AG04450 (cell line): ENCODE results near the gene SLC1A3. TPM values are rescaled to one million over a fixed set of nuclear protein-coding genes. Genes with fewer than 3 reads are reported as not detected.

Source experiments
- CTCF ChIA-PET: fragments of 300-600, 350-600 bp; formaldehyde crosslinking; extraction: SDS; loops from one replicate; lab custom pipeline; 2022; ENCODE audit warnings: antibody characterized with exemption, inconsistent platforms; lab: Charles Lee
- POLR2A ChIA-PET: fragments of 350-600 bp; formaldehyde crosslinking; extraction: SDS; loops from one replicate; lab custom pipeline; 2021; ENCODE audit warnings: antibody characterized with exemption, inconsistent platforms; lab: Yijun Ruan, JAX
- DNase-seq: peaks from one replicate; pipeline ENCODE4 v3.0.0-alpha.2; 2011; ENCODE audit warnings: low read depth, low spot score
- H3K27ac ChIP-seq: one replicate; pipeline ENCODE4 v1.5.1; 2012; ENCODE audit warnings: low read depth, low read length, control low read depth
- H3K27me3 ChIP-seq: one replicate; pipeline ENCODE4 v1.6.0; 2012; ENCODE audit warnings: low read length; ENCODE audit not compliant: control insufficient read depth, insufficient read depth
- H3K4me3 ChIP-seq: 2 replicates; pipeline ENCODE4 v1.5.1; 2011; ENCODE audit warnings: mild to moderate bottlenecking, low read depth, low read length, control low read depth
- H3K9me3 ChIP-seq: 2 replicates; pipeline ENCODE4 v1.5.1; 2012; ENCODE audit warnings: low read length; ENCODE audit not compliant: control insufficient read depth, insufficient read depth
- CTCF ChIP-seq: IDR thresholded peaks from 2 replicates; pipeline ENCODE4 v1.5.1; 2011; ENCODE audit warnings: low read depth, low read length, control low read depth, inconsistent platforms
- polyA plus RNA-seq: library from polyadenylated mRNA; depleted of rRNA; stranded (reverse); fragments of >200 nt; gene quantifications from 2 replicates; pipeline ENCODE4 v1.2.3, GENCODE V29; 2011

SLC1A3 gene
- polyA plus RNA-seq, 1 experiment: 2.2 TPM

- POLR2A ChIA-PET: no interaction called here
- no peak for TF ChIP-seq CTCF
Measured at GRCh38 chr5:36698031-36698430, 91.6 kb downstream of the SLC1A3 start.

GRCh38 chr5:36701085-36701698, 94.8 kb downstream of the SLC1A3 start:
- DNase-seq: no peak
- Histone ChIP-seq H3K27me3 (peaks cover 14% of the 10 kb centered on the region), H3K4me3 (no peak overlapping the region), H3K9me3 (no peaks in the 10 kb centered on the region), H3K27ac (no peak overlapping the region)
- POLR2A ChIA-PET: no interaction called here
- CTCF ChIA-PET: interaction anchor here (0.8 to 3.5 kb wide), 5 partner anchors 10 to 622 kb away, joined by 3 to 32 read pairs (median 4); no protein-coding TSS in a partner anchor
- no peak for TF ChIP-seq CTCF

More at GRCh38 chr5:36698031-36698430, 91.6 kb downstream of the SLC1A3 start:
- DNase-seq: no peak
- Histone ChIP-seq H3K9me3 (no peaks in the 10 kb centered on the region), H3K27ac (no peak overlapping the region), H3K27me3 (peaks cover 14% of the 10 kb centered on the region), H3K4me3 (no peak overlapping the region)
- CTCF ChIA-PET: interaction anchor here (1.0 kb wide), 1 partner anchor 160 kb away, joined by 3 read pairs; no protein-coding TSS in a partner anchor

GRCh38 chr5:36703245-36703860, 96.9 kb downstream of the SLC1A3 start:
- Histone ChIP-seq H3K4me3 (no peak overlapping the region), H3K9me3 (no peaks in the 10 kb centered on the region), H3K27me3 (peaks cover 18% of the 10 kb centered on the region), H3K27ac (no peak overlapping the region)
- no peak for TF ChIP-seq CTCF
- CTCF ChIA-PET: interaction anchor here (0.9 to 1.4 kb wide), 4 partner anchors 10 to 624 kb away, joined by 3 to 4 read pairs (median 3); no protein-coding TSS in a partner anchor
- POLR2A ChIA-PET: no interaction called here
- DNase-seq: no peak

GRCh38 chr5:36704131-36704530, 97.7 kb downstream of the SLC1A3 start:
- Histone ChIP-seq H3K27me3 (peaks cover 18% of the 10 kb centered on the region), H3K9me3 (no peaks in the 10 kb centered on the region), H3K4me3 (no peak overlapping the region), H3K27ac (no peak overlapping the region)
- ChIA-PET CTCF (interaction anchor here (0.9 to 1.7 kb wide), 6 partner anchors 8 to 625 kb away, joined by 3 to 8 read pairs (median 4); no protein-coding TSS in a partner anchor), POLR2A (no interaction called here)
- TF ChIP-seq CTCF: no peak
- no peak for DNase-seq

- CTCF ChIA-PET: interaction anchor here (1.4 to 1.7 kb wide), 4 partner anchors 9 to 300 kb away, joined by 4 to 8 read pairs (median 4); no protein-coding TSS in a partner anchor
Measured at GRCh38 chr5:36705055-36705454, 98.6 kb downstream of the SLC1A3 start.

More at GRCh38 chr5:36705055-36705454, 98.6 kb downstream of the SLC1A3 start:
- Histone ChIP-seq H3K4me3 (no peak overlapping the region), H3K27ac (no peak overlapping the region), H3K9me3 (no peaks in the 10 kb centered on the region), H3K27me3 (peaks cover 18% of the 10 kb centered on the region)
- POLR2A ChIA-PET: no interaction called here
- TF ChIP-seq CTCF: no peak
- no peak for DNase-seq
